ENCODE results near the gene HDLBP.

The HDLBP gene

GRCh38 chr2:241225983-241226382 is 89.5 kb downstream of the HDLBP start:
- Histone ChIP-seq H3K27me3 (no peaks in the 10 kb centered on the region), H3K4me3 (ENCODE audit: low read depth, low read length) (no peak overlapping the region), H3K36me3 (peaks cover 37% of the 10 kb centered on the region), H3K9me3 (no peaks in the 10 kb centered on the region), H3K4me1 (peaks cover 5% of the 10 kb centered on the region)
- no peak for TF ChIP-seq CTCF (IDR thresholded peaks at IDR 0.05; ENCODE audit: low read depth, low read length)
- DNase-seq = no peak

- peaks cover 5% of the 10 kb centered on the region for H3K4me1 ChIP-seq
- H3K9me3 ChIP-seq = no peaks in the 10 kb centered on the region
- peaks cover 32% of the 10 kb centered on the region for H3K36me3 ChIP-seq
- no peak for DNase-seq
- H3K27me3 ChIP-seq = no peaks in the 10 kb centered on the region
- no peak for TF ChIP-seq CTCF (IDR thresholded peaks at IDR 0.05; ENCODE audit: low read depth, low read length)
- no peak overlapping the region for H3K4me3 ChIP-seq (ENCODE audit: low read depth, low read length)
Observed at GRCh38 chr2:241225545-241225944, 89.9 kb downstream of the HDLBP start.

GRCh38 chr2:241224851-241225438 is 90.5 kb downstream of the HDLBP start:
- Histone ChIP-seq H3K4me3 (ENCODE audit: low read depth, low read length) (no peak overlapping the region), H3K4me1 (peaks cover 5% of the 10 kb centered on the region), H3K9me3 (no peaks in the 10 kb centered on the region), H3K27me3 (no peaks in the 10 kb centered on the region), H3K36me3 (peaks cover 26% of the 10 kb centered on the region)
- TF ChIP-seq CTCF (IDR thresholded peaks at IDR 0.05; ENCODE audit: low read depth, low read length) = no peak
- DNase-seq = no peak

DNA sequence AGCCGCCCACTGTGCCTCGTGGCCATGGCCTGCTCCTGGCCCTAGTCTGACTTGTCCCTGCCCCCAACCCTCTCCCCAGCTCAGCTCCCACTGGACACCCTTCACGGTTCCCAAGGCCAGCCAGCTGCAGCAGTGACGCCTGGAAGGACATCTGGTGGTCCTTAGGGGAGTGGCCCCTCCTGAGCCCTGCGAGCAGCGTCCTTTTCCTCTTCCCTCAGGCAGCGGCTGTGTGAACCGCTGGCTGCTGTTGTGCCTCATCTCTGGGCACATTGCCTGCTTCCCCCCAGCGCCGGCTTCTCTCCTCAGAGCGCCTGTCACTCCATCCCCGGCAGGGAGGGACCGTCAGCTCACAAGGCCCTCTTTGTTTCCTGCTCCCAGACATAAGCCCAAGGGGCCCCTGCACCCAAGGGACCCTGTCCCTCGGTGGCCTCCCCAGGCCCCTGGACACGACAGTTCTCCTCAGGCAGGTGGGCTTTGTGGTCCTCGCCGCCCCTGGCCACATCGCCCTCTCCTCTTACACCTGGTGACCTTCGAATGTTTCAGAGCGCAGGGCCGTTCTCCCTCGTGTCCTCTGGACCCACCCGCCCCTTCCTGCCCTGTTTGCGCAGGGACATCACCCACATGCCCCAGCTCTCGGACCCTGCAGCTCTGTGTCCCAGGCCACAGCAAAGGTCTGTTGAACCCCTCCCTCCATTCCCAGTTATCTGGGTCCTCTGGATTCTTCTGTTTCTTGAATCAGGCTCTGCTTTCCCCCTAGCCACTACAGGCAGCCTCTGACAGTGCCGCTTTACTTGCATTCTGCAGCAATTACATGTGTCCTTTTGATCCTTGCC is 91.2 kb downstream of the HDLBP start:
- Histone ChIP-seq H3K9me3 (no peaks in the 10 kb centered on the region), H3K4me3 (ENCODE audit: low read depth, low read length) (no peak overlapping the region), H3K4me1 (peaks cover 5% of the 10 kb centered on the region), H3K27me3 (no peaks in the 10 kb centered on the region), H3K36me3 (peaks cover 22% of the 10 kb centered on the region)
- peak; percentile 34 for TF ChIP-seq CTCF (IDR thresholded peaks at IDR 0.05; ENCODE audit: low read depth, low read length)
- DNase-seq = peak; percentile 82

DNA sequence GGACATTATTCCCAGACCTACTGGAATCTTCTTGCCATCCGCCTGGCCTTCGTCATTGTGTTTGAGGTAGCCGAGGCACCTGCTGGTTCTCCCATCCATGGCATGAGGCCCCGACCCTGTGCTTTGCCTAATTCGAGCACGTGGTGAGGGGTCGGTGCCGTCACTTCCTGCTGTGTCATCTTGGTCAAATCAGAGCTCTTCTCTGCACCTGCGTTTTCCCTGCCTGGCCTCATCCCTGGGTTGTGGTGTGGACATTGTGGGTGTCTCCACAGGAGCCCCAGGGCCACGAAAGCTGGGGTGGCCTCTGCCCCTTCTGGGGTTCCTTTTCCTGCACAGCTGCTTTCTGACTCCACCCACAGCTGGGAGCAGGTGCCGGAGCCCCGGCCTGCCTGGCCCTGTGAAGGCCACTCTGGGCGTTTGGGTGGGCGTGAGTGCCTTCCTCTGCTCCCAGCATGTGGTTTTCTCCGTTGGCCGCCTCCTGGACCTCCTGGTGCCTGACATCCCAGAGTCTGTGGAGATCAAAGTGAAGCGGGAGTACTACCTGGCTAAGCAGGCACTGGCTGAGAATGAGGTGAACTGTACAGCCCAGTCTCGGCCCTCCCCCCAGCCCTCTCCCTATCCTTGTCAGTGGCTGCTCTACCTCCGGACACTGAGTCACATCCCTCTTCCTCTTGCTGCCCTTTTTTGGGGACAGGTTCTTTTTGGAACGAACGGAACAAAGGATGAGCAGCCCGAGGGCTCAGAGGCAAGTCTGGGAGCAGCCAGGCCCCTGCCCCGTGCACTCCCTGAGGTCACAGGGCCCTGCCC is 92.1 kb downstream of the HDLBP start:
- no peaks in the 10 kb centered on the region for H3K27me3 ChIP-seq
- DNase-seq = no peak
- H3K36me3 ChIP-seq = peaks cover 13% of the 10 kb centered on the region
- H3K4me3 ChIP-seq (ENCODE audit: low read depth, low read length) = no peak overlapping the region
- no peaks in the 10 kb centered on the region for H3K9me3 ChIP-seq
- TF ChIP-seq CTCF (IDR thresholded peaks at IDR 0.05; ENCODE audit: low read depth, low read length) = no peak
- peaks cover 7% of the 10 kb centered on the region for H3K4me1 ChIP-seq
